Choroid plexus epithelial cell (primary cell): ENCODE measurements around the gene OR10A6.

Experiments used
- DNase-seq: peaks from one replicate; pipeline ENCODE4 v3.0.0-alpha.2; 2010; ENCODE audit warnings: low read depth
- H3K4me3 ChIP-seq: 2 replicates; pipeline ENCODE4 v1.5.1; 2011; ENCODE audit warnings: low read depth, mild to moderate bottlenecking, control low read depth, low read length, moderate library complexity
- TF ChIP-seq, protein P1 (sequence below): conservative IDR thresholded peaks from 2 replicates; pipeline ENCODE4 v1.5.1; 2011; ENCODE audit warnings: low read depth, mild to moderate bottlenecking, control low read depth, inconsistent platforms, low read length, moderate library complexity

OR10A6 gene, protein sequence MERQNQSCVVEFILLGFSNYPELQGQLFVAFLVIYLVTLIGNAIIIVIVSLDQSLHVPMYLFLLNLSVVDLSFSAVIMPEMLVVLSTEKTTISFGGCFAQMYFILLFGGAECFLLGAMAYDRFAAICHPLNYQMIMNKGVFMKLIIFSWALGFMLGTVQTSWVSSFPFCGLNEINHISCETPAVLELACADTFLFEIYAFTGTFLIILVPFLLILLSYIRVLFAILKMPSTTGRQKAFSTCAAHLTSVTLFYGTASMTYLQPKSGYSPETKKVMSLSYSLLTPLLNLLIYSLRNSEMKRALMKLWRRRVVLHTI

GRCh38 chr11:7931168-7931567 lies at the start of gene OR10A6:
Gene OR10A6 (minus strand): TSS chr11:7931268. CDS start chr11:7928662, 2,606 bp downstream.
- H3K4me3 ChIP-seq = no peak within 1 kb of the TSS
- TF ChIP-seq, protein P1, sequence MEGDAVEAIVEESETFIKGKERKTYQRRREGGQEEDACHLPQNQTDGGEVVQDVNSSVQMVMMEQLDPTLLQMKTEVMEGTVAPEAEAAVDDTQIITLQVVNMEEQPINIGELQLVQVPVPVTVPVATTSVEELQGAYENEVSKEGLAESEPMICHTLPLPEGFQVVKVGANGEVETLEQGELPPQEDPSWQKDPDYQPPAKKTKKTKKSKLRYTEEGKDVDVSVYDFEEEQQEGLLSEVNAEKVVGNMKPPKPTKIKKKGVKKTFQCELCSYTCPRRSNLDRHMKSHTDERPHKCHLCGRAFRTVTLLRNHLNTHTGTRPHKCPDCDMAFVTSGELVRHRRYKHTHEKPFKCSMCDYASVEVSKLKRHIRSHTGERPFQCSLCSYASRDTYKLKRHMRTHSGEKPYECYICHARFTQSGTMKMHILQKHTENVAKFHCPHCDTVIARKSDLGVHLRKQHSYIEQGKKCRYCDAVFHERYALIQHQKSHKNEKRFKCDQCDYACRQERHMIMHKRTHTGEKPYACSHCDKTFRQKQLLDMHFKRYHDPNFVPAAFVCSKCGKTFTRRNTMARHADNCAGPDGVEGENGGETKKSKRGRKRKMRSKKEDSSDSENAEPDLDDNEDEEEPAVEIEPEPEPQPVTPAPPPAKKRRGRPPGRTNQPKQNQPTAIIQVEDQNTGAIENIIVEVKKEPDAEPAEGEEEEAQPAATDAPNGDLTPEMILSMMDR = no peak
- DNase-seq = no peak

DNA sequence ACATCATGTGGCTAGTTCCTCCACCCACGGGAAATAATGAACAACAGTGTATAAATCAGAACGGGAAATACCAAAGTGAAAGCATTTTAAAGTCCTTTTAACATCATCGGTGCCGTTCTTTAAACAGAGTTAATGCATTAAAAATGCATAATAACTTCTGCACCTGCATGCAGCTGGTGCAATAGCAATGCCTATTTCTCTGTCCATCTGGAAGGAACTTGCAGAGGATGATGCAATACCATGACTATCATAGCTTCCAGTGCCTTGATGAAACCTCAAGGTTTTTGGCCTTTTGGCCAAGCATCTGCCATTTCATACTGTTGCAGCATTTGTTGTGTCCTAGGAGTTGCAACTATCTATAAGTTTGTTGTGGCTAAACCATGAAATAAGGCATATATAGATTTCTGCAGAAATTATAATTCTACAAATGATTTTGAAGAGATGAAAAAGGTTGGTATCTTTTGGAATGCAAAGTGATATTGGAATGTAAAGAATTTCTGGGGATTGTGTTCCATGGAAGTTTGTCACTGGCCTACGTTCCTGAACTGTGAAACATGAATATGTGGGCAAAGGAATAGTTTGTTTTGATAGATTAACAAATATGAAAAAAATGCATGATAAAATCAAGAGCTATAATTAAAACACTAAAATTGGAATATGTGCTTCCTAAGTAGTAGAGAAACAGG lies 46.3 kb upstream of the OR10A6 start:
- H3K4me3 ChIP-seq = peak overlapping the region; percentile 3
- TF ChIP-seq, protein P1 = no peak
- DNase-seq = peak; percentile 89

DNA sequence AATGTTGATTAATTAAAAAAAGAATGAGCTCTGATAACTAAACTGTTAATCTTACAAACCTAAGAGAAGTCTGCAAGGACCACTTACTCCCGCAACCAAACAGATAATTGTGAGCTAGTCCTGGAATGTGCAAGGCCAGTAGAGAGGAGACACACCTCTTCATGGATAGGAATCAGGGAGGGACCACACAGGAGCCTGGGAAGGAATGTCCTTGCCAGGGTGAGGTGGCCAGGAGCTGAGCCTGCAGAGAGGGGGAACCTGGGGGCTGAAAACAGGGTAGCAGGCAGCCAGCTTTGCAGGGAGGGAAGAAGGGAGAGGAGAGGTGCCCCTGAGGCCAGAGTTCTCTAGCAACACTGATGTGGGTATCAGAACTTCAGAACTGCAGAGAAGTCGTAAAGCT lies 43.6 kb upstream of the OR10A6 start:
- no peak overlapping the region for H3K4me3 ChIP-seq
- TF ChIP-seq, protein P1 = no peak
- DNase-seq = no peak

GRCh38 chr11:7973011-7973410 lies 41.9 kb upstream of the OR10A6 start:
- DNase-seq = no peak
- H3K4me3 ChIP-seq = no peak overlapping the region
- TF ChIP-seq, protein P1 = no peak

- TF ChIP-seq, protein P1 = no peak
- H3K4me3 ChIP-seq = no peak overlapping the region
- no peak for DNase-seq
These were observed 40.8 kb upstream of the OR10A6 start for GRCh38 chr11:7971846-7972245.

DNA sequence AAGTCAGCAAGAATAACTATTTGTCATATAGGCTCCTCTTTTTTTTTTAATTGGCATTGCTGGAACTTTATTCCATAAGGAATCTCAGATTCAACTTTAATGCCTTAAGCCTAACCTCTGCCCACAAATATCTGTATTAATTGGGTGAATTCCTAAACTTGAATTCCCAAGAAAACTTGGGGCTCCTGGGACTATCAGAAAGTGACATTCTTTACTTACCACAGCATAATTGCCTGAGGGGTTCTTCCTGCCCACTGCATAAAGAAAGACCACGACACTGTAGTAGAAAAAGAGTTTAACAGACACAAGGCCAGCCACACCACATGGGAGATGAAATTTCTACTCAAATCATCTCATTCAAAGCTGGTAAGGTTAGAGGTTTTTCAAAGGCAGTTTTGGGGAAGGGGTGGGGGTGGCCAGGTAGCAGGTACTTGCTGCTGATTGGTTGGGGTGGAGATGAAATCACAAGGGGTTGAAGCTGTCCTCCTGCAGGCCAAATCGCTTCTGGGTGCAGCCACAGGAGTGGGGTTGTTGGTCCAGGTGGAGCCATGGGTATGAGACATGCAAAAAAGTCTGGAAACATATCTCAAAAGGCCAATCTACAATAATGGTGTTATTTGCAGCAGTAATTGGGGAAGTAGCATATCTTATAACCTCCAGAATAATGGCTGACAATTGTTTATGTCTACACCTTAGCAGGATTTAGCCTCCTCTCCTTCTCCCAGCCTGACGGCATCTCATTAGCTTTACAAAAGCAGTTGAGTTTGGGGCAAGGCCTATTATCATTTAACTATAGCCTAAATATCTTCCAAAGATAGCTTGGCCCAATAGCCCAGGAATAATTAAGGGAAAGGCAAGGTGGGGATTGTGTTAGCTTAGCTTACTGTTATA lies 38.9 kb upstream of the OR10A6 start:
- no peak overlapping the region for H3K4me3 ChIP-seq
- TF ChIP-seq, protein P1 = no peak
- DNase-seq = no peak
